ENCODE measurements around the gene MYH9.
"Not testable (repeated sequence)": the region's sequence is repeated elsewhere in the genome, so short reads cannot be mapped to it uniquely, and the experiment has no call there.

Gene MYH9

GRCh38 chr22:36398601-36399471 lies 11.1 kb upstream of the MYH9 start:
- DNase-seq (ENCODE audit: low read depth) = no peak
- no peak overlapping the region for H3K4me3 ChIP-seq (ENCODE audit: low read depth, low read length)
- TF ChIP-seq CTCF (IDR thresholded peaks at IDR 0.05; ENCODE audit: insufficient read depth, low read depth, low read length, missing control alignments) = no peak

- DNase-seq (ENCODE audit: low read depth) = no peak
- no peak for TF ChIP-seq CTCF (IDR thresholded peaks at IDR 0.05; ENCODE audit: insufficient read depth, low read depth, low read length, missing control alignments)
- H3K4me3 ChIP-seq (ENCODE audit: low read depth, low read length) = no peak overlapping the region
Measured at GRCh38 chr22:36397131-36398093, 9.6 kb upstream of the MYH9 start.

GRCh38 chr22:36395915-36396314 lies 8.1 kb upstream of the MYH9 start:
- no peak for DNase-seq (ENCODE audit: low read depth)
- no peak overlapping the region for H3K4me3 ChIP-seq (ENCODE audit: low read depth, low read length)
- TF ChIP-seq CTCF (IDR thresholded peaks at IDR 0.05; ENCODE audit: insufficient read depth, low read depth, low read length, missing control alignments) = no peak

GRCh38 chr22:36395055-36395849 lies 7.5 kb upstream of the MYH9 start:
- no peak for TF ChIP-seq CTCF (IDR thresholded peaks at IDR 0.05; ENCODE audit: insufficient read depth, low read depth, low read length, missing control alignments)
- no peak for DNase-seq (ENCODE audit: low read depth)
- no peak overlapping the region for H3K4me3 ChIP-seq (ENCODE audit: low read depth, low read length)

GRCh38 chr22:36391638-36392037 lies 3.9 kb upstream of the MYH9 start:
- no peak overlapping the region for H3K4me3 ChIP-seq (ENCODE audit: low read depth, low read length)
- TF ChIP-seq CTCF (IDR thresholded peaks at IDR 0.05; ENCODE audit: insufficient read depth, low read depth, low read length, missing control alignments) = no peak
- no peak for DNase-seq (ENCODE audit: low read depth)

- H3K4me3 ChIP-seq (ENCODE audit: low read depth, low read length); DNase-seq (ENCODE audit: low read depth): not testable (repeated sequence)
Measured at GRCh38 chr22:36389122-36389521, 1.4 kb upstream of the MYH9 start.

- no peak for TF ChIP-seq CTCF (IDR thresholded peaks at IDR 0.05; ENCODE audit: insufficient read depth, low read depth, low read length, missing control alignments)
- H3K4me3 ChIP-seq (ENCODE audit: low read depth, low read length) = peak overlapping the region; percentile 77
- DNase-seq (ENCODE audit: low read depth) = no peak
Measured at GRCh38 chr22:36387709-36387958, 133 bp downstream of the MYH9 start.

All from GM12865 (cell line).